ENCODE measurements around the gene SEBOX. TPM values are rescaled to one million over a fixed set of nuclear protein-coding genes. Genes with fewer than 3 reads are reported as not detected.

Gene SEBOX
- total RNA-seq, 6 donors from 2014 or later: not detected

GRCh38 chr17:28398280-28398981 is 33.4 kb upstream of the SEBOX start:
- Histone ChIP-seq H3K27me3 (no peaks in the 10 kb centered on the region), H3K9me3 (no peaks in the 10 kb centered on the region), H3K4me1 (peaks cover 0 to 3% (median 0%) of the 10 kb centered on the region in 4 donors), H3K36me3 (peaks cover 0 to 60% (median 12%) of the 10 kb centered on the region in 4 donors), H3K4me3 (no peak overlapping the region), H3K27ac (peak overlapping the region in 1 of 4 donors; percentile 16)
- peak in 1 of 2 donors; percentile 6 for ATAC-seq (ENCODE audit: low FRiP score in 2 of 2)
- 75 to 80% methylated on average over 5 to 6 of the region's 6 CpGs for WGBS, 2 donors
- TF ChIP-seq POLR2A (IDR thresholded peaks at IDR 0.05): no peak
- TF ChIP-seq EP300 (IDR thresholded peaks at IDR 0.05): no peak
- TF ChIP-seq CTCF (IDR thresholded peaks at IDR 0.05): no peak
- TF ChIP-seq POLR2AphosphoS5 (IDR thresholded peaks at IDR 0.05): no peak
- no peak for DNase-seq

DNA sequence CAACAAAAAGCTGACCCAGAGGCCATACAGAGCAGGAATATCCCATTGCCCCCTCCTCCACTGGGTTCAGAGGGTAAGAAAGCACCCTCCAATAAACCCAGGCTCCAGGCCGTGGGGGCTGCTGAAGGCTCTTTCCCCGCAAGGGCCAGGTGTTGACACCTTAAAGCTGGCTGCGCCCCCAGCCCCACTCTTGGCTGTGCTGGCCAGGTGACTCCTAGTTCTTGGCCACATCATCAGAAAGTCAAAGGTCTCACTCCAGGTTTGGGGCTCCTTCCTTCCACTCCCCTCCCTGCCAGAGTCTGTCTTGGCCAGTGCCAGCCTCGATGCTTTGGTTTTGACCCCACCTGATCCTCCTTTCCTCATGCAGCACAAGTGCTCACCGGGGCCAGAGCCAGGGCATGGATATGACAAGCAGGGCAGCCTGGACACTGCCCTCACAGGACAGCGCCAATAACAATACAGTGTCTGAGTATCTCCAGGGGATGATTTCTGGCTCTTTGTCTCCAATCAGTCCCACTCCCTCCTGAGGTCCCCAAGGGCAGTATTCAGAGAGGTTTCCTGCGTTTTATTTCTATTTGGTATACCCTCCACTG is 32.8 kb upstream of the SEBOX start:
- Histone ChIP-seq H3K27ac (peak overlapping the region in 1 of 4 donors; percentile 16), H3K9me3 (no peaks in the 10 kb centered on the region), H3K4me1 (peaks cover 0 to 3% (median 0%) of the 10 kb centered on the region in 4 donors), H3K27me3 (no peaks in the 10 kb centered on the region), H3K36me3 (peaks cover under 1 to 67% (median 14%) of the 10 kb centered on the region in 4 donors), H3K4me3 (no peak overlapping the region)
- DNase-seq (no peak), ATAC-seq (ENCODE audit: low FRiP score in 2 of 2) (no peak)
- TF ChIP-seq POLR2A (IDR thresholded peaks at IDR 0.05) (peak in 1 of 4 donors; percentile 9), EP300 (IDR thresholded peaks at IDR 0.05) (no peak), CTCF (IDR thresholded peaks at IDR 0.05) (no peak)
- 64 to 71% methylated on average over 5 to 7 of the region's 7 CpGs for WGBS, 2 donors

DNA sequence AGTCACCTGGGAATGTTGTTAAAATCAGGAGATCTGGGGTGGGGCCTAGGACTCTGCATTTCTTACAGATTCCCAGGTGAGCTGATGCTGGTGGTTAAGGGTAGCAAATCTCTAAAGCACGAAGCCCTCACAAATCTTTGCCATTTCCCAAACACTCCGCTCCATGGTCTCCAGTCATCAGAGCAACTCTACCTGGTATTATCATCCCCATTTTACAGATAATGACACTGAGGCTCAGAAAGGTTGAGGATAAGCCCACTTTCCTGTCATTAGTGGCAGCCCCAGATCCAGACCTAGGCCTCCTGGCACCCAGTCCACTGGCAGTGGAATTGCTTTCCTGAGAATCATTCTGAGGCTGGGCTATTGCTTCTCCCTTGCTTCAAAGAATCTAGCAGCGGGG is 32.3 kb upstream of the SEBOX start:
- ATAC-seq (ENCODE audit: low FRiP score in 2 of 2): no peak
- 94 to 98% methylated on average over 3 of the region's 3 CpGs for WGBS, 2 donors
- Histone ChIP-seq H3K27me3 (no peaks in the 10 kb centered on the region), H3K4me3 (no peak overlapping the region), H3K36me3 (peaks cover 5 to 69% (median 16%) of the 10 kb centered on the region in 4 donors), H3K9me3 (no peaks in the 10 kb centered on the region), H3K27ac (no peak overlapping the region), H3K4me1 (peaks cover 0 to 3% (median 0%) of the 10 kb centered on the region in 4 donors)
- DNase-seq: no peak
- TF ChIP-seq EP300 (IDR thresholded peaks at IDR 0.05): no peak
- TF ChIP-seq POLR2AphosphoS5 (IDR thresholded peaks at IDR 0.05): no peak
- no peak for TF ChIP-seq POLR2A (IDR thresholded peaks at IDR 0.05)
- no peak for TF ChIP-seq CTCF (IDR thresholded peaks at IDR 0.05)

GRCh38 chr17:28396635-28397239 is 31.7 kb upstream of the SEBOX start:
- TF ChIP-seq EP300 (IDR thresholded peaks at IDR 0.05) (no peak), POLR2A (IDR thresholded peaks at IDR 0.05) (no peak), CTCF (IDR thresholded peaks at IDR 0.05) (no peak)
- no peak for ATAC-seq (ENCODE audit: low FRiP score in 2 of 2)
- no peaks in the 10 kb centered on the region for H3K27me3 ChIP-seq
- H3K4me1 ChIP-seq: peaks cover 0 to 3% (median 0%) of the 10 kb centered on the region in 4 donors
- H3K9me3 ChIP-seq: no peaks in the 10 kb centered on the region
- 78 to 100% methylated on average over 2 to 6 of the region's 6 CpGs for WGBS, 2 donors
- H3K36me3 ChIP-seq: peaks cover 5 to 64% (median 19%) of the 10 kb centered on the region in 4 donors
- no peak for DNase-seq
- no peak overlapping the region for H3K4me3 ChIP-seq
- no peak overlapping the region for H3K27ac ChIP-seq

All from upper lobe of left lung (tissue), 6 donors.